ENCODE measurements around the gene RAB3GAP1.
"Not testable (repeated sequence)": the region's sequence is repeated elsewhere in the genome, so short reads cannot be mapped to it uniquely, and the experiment has no call there.

Gene RAB3GAP1

GRCh38 chr2:135052042-135052876 lies at the start of gene RAB3GAP1:
Gene RAB3GAP1, plus strand, starts transcription at chr2:135052292. Its CDS starts 16 bp downstream, at chr2:135052308.
- peak; percentile 13 to 30 for DNase-seq

GRCh38 chr2:135002836-135003235 lies 49.3 kb upstream of the RAB3GAP1 start:
- DNase-seq = no peak

- peak; percentile 36 to 43 for DNase-seq
Measured at GRCh38 chr2:135004005-135004746, 47.9 kb upstream of the RAB3GAP1 start.

- no peak for DNase-seq
Measured at GRCh38 chr2:135005753-135006152, 46.3 kb upstream of the RAB3GAP1 start.

GRCh38 chr2:135009339-135009738 lies 42.8 kb upstream of the RAB3GAP1 start:
- DNase-seq = no peak

GRCh38 chr2:135010200-135010942 lies 41.7 kb upstream of the RAB3GAP1 start:
- no peak for DNase-seq

- DNase-seq = no peak
Measured at GRCh38 chr2:135011633-135012032, 40.5 kb upstream of the RAB3GAP1 start.

- no peak for DNase-seq
Measured at GRCh38 chr2:135021618-135022017, 30.5 kb upstream of the RAB3GAP1 start.

- no peak for DNase-seq
Measured at GRCh38 chr2:135022952-135023880, 28.9 kb upstream of the RAB3GAP1 start.

- DNase-seq = no peak
Measured at GRCh38 chr2:135023886-135024485, 28.1 kb upstream of the RAB3GAP1 start.

- no peak for DNase-seq
Measured at GRCh38 chr2:135029481-135030134, 22.5 kb upstream of the RAB3GAP1 start.

GRCh38 chr2:135030826-135031225 lies 21.3 kb upstream of the RAB3GAP1 start:
- DNase-seq = no peak

GRCh38 chr2:135033216-135033615 lies 18.9 kb upstream of the RAB3GAP1 start:
- DNase-seq = not testable (repeated sequence)

- no peak for DNase-seq
Measured at GRCh38 chr2:135037831-135038230, 14.3 kb upstream of the RAB3GAP1 start.

- DNase-seq = no peak
Measured at GRCh38 chr2:135043345-135043744, 8.7 kb upstream of the RAB3GAP1 start.

GRCh38 chr2:135047300-135047699 lies 4.8 kb upstream of the RAB3GAP1 start, which contains the start of gene MAP3K19:
Gene MAP3K19, minus strand, starts transcription at chr2:135047447. Its CDS starts 22,800 bp downstream, at chr2:135024647.
- DNase-seq = no peak

- DNase-seq = no peak
Measured at GRCh38 chr2:135048122-135048521, 4.0 kb upstream of the RAB3GAP1 start.

GRCh38 chr2:135050132-135050531 lies 2.0 kb upstream of the RAB3GAP1 start:
- DNase-seq = no peak

- no peak for DNase-seq
Measured at GRCh38 chr2:135050684-135051083, 1.4 kb upstream of the RAB3GAP1 start.

GRCh38 chr2:135052997-135053474 lies 944 bp downstream of the RAB3GAP1 start:
- no peak for DNase-seq

All from SHP77 (cell line).